GM18909 (cell line): ENCODE data around the gene PTPN22.

ENCODE experiments used
- ATAC-seq: cut with Tn5 transposase; IDR thresholded peaks from one replicate; pipeline ENCODE4 v1.9.1; 2021; ENCODE audit warnings: mild to moderate bottlenecking; ENCODE audit not compliant: unreplicated experiment, poor library complexity

The PTPN22 gene

DNA sequence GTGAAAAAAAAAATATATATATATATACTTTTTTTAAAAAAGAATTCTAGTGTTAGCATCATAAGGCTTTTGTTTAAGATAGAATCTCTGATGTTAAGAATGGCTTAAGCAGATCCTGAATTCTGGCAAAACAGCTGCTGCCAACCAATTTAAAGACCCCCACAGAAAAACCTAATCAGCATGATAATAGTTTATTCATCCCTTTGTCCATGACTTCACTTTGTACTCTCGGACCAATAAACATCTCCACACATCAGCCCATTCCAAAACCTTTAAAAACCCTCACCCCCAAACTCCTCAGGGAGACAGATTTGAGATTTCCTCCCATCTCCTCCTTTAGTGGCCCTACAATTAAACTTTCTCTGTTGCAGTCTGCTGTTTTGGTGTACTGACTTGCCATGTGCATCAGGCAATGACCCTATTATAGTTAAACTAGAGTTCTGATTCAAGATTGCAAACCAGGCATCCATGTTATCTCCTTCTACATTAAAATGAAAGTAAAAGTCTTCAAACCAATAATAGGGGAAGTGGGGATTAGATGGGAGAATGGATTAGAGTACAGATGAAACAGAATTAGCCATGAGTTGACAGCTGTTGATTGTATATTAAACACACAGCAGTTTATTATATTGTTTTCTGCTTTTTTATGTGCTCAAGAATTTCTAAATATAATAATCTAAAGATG is 102.5 kb downstream of the PTPN22 start:
- ATAC-seq, result no peak

DNA sequence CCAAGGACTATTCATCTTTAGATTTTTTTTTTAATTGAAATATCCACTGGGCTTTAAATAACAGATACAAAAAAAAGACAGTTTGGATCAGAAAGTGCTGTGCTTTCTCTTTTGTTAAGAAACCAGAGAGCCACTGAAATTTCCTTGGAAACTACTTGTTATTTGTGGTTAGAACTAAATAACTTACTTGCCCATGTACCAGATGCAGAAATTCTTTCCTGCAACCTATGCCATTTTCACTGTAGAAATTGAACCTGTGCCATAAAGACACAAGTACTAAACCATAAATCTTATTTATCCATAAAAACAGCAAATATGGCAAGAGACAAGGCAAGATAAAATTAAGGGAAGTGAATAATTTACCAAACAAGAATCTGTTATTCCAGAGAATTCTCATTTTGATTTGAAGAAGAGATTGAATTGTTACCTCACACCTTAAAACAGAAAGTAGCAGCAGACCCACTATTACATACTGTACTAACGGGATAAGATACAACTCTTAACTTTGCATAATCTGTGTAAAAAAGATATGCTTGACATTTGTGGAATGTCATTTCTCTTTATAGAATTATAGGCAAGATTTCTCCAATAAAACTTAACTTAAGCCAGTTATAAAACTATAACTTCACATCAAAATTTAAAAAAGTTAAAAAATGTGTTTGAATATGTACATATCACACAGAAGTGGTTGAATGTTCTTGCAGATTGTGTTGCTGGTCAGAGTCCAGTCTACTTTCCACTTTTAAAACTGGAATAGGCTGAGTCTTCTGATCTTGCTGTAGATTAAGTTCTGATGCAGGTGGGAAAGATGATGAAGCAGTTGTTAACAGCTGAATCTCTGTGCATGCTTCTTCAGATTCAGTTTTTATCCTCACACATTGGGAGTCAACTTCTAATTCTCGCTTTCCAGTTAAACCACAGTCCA is 105.9 kb downstream of the PTPN22 start:
- ATAC-seq, result no peak
